ENCODE data around the gene SRRD.

SRRD gene

DNA sequence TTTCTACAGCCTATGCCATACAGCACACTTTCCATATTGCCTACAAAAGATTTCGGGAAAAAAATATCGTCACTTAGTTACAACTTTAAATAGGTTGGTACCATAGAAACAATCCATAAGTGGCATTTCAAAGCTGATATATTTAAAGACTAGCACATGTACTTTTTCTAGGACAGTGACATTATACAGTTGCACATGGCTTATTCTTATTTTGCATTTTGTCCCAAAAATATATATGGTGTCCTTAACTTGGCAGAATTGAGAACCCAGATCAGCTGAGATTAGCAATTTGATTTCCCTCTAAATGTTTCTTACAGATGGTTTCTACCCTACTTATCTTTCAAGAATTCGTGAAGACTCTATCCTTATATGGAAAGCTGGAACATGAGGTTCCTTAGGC is 32.3 kb downstream of the SRRD start:
- TF ChIP-seq TEAD4 (IDR thresholded peaks at IDR 0.05) (no peak), FOXM1 (IDR thresholded peaks at IDR 0.05; ENCODE audit: borderline replicate concordance, low read depth) (no peak), CREB1 (IDR thresholded peaks at IDR 0.05; ENCODE audit: low read depth) (no peak), ZBTB7A (IDR thresholded peaks at IDR 0.05; ENCODE audit: low read depth) (no peak), MAX (IDR thresholded peaks at IDR 0.05) (no peak), TCF12 (IDR thresholded peaks at IDR 0.05; ENCODE audit: low read depth) (no peak), RAD21 (IDR thresholded peaks at IDR 0.05; ENCODE audit: low read depth) (no peak), CEBPB (IDR thresholded peaks at IDR 0.05) (no peak), TAF1 (IDR thresholded peaks at IDR 0.05; ENCODE audit: low read depth) (no peak), NFIC (IDR thresholded peaks at IDR 0.05) (no peak), EP300 (IDR thresholded peaks at IDR 0.05; ENCODE audit: borderline replicate concordance) (no peak), YY1 (IDR thresholded peaks at IDR 0.05; ENCODE audit: low read depth) (no peak)
- TF ChIP-seq, protein P1, sequence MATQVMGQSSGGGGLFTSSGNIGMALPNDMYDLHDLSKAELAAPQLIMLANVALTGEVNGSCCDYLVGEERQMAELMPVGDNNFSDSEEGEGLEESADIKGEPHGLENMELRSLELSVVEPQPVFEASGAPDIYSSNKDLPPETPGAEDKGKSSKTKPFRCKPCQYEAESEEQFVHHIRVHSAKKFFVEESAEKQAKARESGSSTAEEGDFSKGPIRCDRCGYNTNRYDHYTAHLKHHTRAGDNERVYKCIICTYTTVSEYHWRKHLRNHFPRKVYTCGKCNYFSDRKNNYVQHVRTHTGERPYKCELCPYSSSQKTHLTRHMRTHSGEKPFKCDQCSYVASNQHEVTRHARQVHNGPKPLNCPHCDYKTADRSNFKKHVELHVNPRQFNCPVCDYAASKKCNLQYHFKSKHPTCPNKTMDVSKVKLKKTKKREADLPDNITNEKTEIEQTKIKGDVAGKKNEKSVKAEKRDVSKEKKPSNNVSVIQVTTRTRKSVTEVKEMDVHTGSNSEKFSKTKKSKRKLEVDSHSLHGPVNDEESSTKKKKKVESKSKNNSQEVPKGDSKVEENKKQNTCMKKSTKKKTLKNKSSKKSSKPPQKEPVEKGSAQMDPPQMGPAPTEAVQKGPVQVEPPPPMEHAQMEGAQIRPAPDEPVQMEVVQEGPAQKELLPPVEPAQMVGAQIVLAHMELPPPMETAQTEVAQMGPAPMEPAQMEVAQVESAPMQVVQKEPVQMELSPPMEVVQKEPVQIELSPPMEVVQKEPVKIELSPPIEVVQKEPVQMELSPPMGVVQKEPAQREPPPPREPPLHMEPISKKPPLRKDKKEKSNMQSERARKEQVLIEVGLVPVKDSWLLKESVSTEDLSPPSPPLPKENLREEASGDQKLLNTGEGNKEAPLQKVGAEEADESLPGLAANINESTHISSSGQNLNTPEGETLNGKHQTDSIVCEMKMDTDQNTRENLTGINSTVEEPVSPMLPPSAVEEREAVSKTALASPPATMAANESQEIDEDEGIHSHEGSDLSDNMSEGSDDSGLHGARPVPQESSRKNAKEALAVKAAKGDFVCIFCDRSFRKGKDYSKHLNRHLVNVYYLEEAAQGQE (IDR thresholded peaks at IDR 0.05; ENCODE audit: low read depth): no peak
- TF ChIP-seq, protein P2, sequence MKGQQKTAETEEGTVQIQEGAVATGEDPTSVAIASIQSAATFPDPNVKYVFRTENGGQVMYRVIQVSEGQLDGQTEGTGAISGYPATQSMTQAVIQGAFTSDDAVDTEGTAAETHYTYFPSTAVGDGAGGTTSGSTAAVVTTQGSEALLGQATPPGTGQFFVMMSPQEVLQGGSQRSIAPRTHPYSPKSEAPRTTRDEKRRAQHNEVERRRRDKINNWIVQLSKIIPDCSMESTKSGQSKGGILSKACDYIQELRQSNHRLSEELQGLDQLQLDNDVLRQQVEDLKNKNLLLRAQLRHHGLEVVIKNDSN (IDR thresholded peaks at IDR 0.05): no peak

- TF ChIP-seq ZBTB7A (IDR thresholded peaks at IDR 0.05; ENCODE audit: low read depth): no peak
- TF ChIP-seq EP300 (IDR thresholded peaks at IDR 0.05; ENCODE audit: borderline replicate concordance): no peak
- no peak for TF ChIP-seq RAD21 (IDR thresholded peaks at IDR 0.05; ENCODE audit: low read depth)
- TF ChIP-seq TCF12 (IDR thresholded peaks at IDR 0.05; ENCODE audit: low read depth): no peak
- TF ChIP-seq TAF1 (IDR thresholded peaks at IDR 0.05; ENCODE audit: low read depth): no peak
- no peak for TF ChIP-seq CEBPB (IDR thresholded peaks at IDR 0.05)
- no peak for TF ChIP-seq MAX (IDR thresholded peaks at IDR 0.05)
- TF ChIP-seq CREB1 (IDR thresholded peaks at IDR 0.05; ENCODE audit: low read depth): no peak
- no peak for TF ChIP-seq NFIC (IDR thresholded peaks at IDR 0.05)
- no peak for TF ChIP-seq FOXM1 (IDR thresholded peaks at IDR 0.05; ENCODE audit: borderline replicate concordance, low read depth)
- no peak for TF ChIP-seq TEAD4 (IDR thresholded peaks at IDR 0.05)
- no peak for TF ChIP-seq EGR1 (IDR thresholded peaks at IDR 0.05)
- TF ChIP-seq, protein P1 (IDR thresholded peaks at IDR 0.05; ENCODE audit: low read depth): no peak
- no peak for TF ChIP-seq YY1 (IDR thresholded peaks at IDR 0.05; ENCODE audit: low read depth)
- TF ChIP-seq, protein P2 (IDR thresholded peaks at IDR 0.05): no peak
Measured at GRCh38 chr22:26516503-26516902, 32.8 kb downstream of the SRRD start.

DNA sequence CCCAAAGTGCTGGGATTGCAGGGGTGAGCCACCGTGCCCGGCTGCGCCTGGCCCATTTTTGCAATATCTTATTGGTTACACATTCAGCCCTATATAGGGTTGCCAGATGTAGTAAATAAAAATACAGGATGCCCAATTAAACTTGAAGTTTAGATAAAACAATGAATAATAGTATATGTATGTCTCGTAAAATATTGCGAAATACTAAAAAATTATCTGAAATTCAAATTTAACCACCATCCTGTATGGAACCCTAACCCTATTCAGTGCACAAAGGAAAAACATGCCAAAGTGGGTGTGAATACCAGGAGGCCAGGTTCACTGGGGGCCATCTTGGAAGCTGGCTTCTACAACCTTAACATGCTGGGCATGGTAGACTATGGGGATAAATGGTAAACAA is 33.8 kb downstream of the SRRD start:
- no peak for TF ChIP-seq EGR1 (IDR thresholded peaks at IDR 0.05)
- TF ChIP-seq, protein P1 (IDR thresholded peaks at IDR 0.05; ENCODE audit: low read depth): no peak
- no peak for TF ChIP-seq MAX (IDR thresholded peaks at IDR 0.05)
- no peak for TF ChIP-seq CEBPB (IDR thresholded peaks at IDR 0.05)
- TF ChIP-seq TCF12 (IDR thresholded peaks at IDR 0.05; ENCODE audit: low read depth): no peak
- no peak for TF ChIP-seq FOXM1 (IDR thresholded peaks at IDR 0.05; ENCODE audit: borderline replicate concordance, low read depth)
- no peak for TF ChIP-seq RAD21 (IDR thresholded peaks at IDR 0.05; ENCODE audit: low read depth)
- TF ChIP-seq TAF1 (IDR thresholded peaks at IDR 0.05; ENCODE audit: low read depth): no peak
- TF ChIP-seq ZBTB7A (IDR thresholded peaks at IDR 0.05; ENCODE audit: low read depth): no peak
- TF ChIP-seq, protein P2 (IDR thresholded peaks at IDR 0.05): no peak
- TF ChIP-seq YY1 (IDR thresholded peaks at IDR 0.05; ENCODE audit: low read depth): no peak
- TF ChIP-seq NFIC (IDR thresholded peaks at IDR 0.05): no peak
- no peak for TF ChIP-seq CREB1 (IDR thresholded peaks at IDR 0.05; ENCODE audit: low read depth)
- no peak for TF ChIP-seq EP300 (IDR thresholded peaks at IDR 0.05; ENCODE audit: borderline replicate concordance)
- TF ChIP-seq TEAD4 (IDR thresholded peaks at IDR 0.05): no peak
